CD4-positive, alpha-beta T cell treated with Interleukin-15 for 1 hour (primary cell): ENCODE data around the gene LRGUK.
"Not testable (repeated sequence)": the region's sequence is repeated elsewhere in the genome, so short reads cannot be mapped to it uniquely, and the experiment has no call there.

ENCODE experiments used
- DNase-seq: peaks from one replicate; pipeline ENCODE4 v3.0.0-alpha.2; 2020

Gene LRGUK

GRCh38 chr7:134187893-134188292 is 60.8 kb downstream of the LRGUK start:
- no peak for DNase-seq

GRCh38 chr7:134188311-134188710 is 61.2 kb downstream of the LRGUK start:
- no peak for DNase-seq

- DNase-seq: no peak
Observed at GRCh38 chr7:134189559-134189958, 62.4 kb downstream of the LRGUK start.

GRCh38 chr7:134191876-134192275 is 64.7 kb downstream of the LRGUK start:
- DNase-seq: no peak

- no peak for DNase-seq
Observed at GRCh38 chr7:134193240-134193639, 66.1 kb downstream of the LRGUK start.

GRCh38 chr7:134195252-134195651 is 68.1 kb downstream of the LRGUK start:
- DNase-seq: no peak

GRCh38 chr7:134196439-134196838 is 69.3 kb downstream of the LRGUK start:
- DNase-seq: no peak

GRCh38 chr7:134197345-134197744 is 70.2 kb downstream of the LRGUK start:
- no peak for DNase-seq

- DNase-seq: no peak
Observed at GRCh38 chr7:134200970-134201369, 73.8 kb downstream of the LRGUK start.

GRCh38 chr7:134201569-134202261 is 74.6 kb downstream of the LRGUK start:
- no peak for DNase-seq

GRCh38 chr7:134203186-134203889 is 76.2 kb downstream of the LRGUK start:
- DNase-seq: no peak

- no peak for DNase-seq
Observed at GRCh38 chr7:134209322-134210015, 82.3 kb downstream of the LRGUK start.

GRCh38 chr7:134210227-134210626 is 83.1 kb downstream of the LRGUK start:
- no peak for DNase-seq

GRCh38 chr7:134210976-134211663 is 84.0 kb downstream of the LRGUK start:
- no peak for DNase-seq

- no peak for DNase-seq
Observed at GRCh38 chr7:134211817-134212216, 84.7 kb downstream of the LRGUK start.

- DNase-seq: peak; percentile 33
Observed at GRCh38 chr7:134212576-134213546, 85.7 kb downstream of the LRGUK start.

- DNase-seq: no peak
Observed at GRCh38 chr7:134220236-134220635, 93.1 kb downstream of the LRGUK start.

GRCh38 chr7:134231296-134231695 is 104.2 kb downstream of the LRGUK start:
- not testable (repeated sequence) for DNase-seq

GRCh38 chr7:134234216-134234615 is 107.1 kb downstream of the LRGUK start:
- DNase-seq: no peak

GRCh38 chr7:134245253-134245652 is 118.1 kb downstream of the LRGUK start:
- no peak for DNase-seq

- DNase-seq: no peak
Observed at GRCh38 chr7:134246347-134246746, 119.2 kb downstream of the LRGUK start.

GRCh38 chr7:134246761-134247160 is 119.6 kb downstream of the LRGUK start:
- DNase-seq: no peak
